Measurements from ENCODE around the gene IGFL2. TPM values are rescaled to one million over a fixed set of nuclear protein-coding genes. Genes with fewer than 3 reads are reported as not detected.
"Not testable (repeated sequence)": the region's sequence is repeated elsewhere in the genome, so short reads cannot be mapped to it uniquely, and the experiment has no call there.

Gene IGFL2
- total and polyA plus RNA-seq, 9 of the 15 experiments (the other 6 are each of a cell fraction or from before 2014, with no cell fraction given), result 0.42 to 1.7 (median 0.75) TPM; not detected in 2

DNA sequence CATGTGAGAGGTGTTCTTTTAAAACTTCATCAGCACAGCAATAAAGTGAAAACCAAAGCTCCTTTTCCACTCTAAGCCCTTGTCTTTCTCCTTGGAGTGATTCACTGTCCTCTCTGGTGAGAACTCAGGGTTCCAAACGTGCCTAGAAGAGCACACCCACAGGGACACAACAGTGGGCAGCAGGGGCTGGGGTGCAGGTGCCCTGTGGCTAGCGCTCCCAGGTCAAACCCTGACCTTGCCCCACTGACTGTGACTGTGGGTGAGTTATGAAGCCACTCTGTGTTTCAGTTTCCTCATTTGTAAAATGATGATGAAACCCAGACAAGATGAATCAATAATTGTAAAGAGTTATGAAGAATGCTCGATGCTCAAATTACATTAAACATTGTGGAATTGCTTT, 43.9 kb downstream of the IGFL2 start (continued):
- TF ChIP-seq ZNF75A (CRISPR knock-in tag; IDR thresholded peaks at IDR 0.05), result peak; percentile 38; the same call in 1 of the 2 replicates
- TF ChIP-seq, protein P1, sequence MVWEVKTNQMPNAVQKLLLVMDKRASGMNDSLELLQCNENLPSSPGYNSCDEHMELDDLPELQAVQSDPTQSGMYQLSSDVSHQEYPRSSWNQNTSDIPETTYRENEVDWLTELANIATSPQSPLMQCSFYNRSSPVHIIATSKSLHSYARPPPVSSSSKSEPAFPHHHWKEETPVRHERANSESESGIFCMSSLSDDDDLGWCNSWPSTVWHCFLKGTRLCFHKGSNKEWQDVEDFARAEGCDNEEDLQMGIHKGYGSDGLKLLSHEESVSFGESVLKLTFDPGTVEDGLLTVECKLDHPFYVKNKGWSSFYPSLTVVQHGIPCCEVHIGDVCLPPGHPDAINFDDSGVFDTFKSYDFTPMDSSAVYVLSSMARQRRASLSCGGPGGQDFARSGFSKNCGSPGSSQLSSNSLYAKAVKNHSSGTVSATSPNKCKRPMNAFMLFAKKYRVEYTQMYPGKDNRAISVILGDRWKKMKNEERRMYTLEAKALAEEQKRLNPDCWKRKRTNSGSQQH (CRISPR knock-in tag; IDR thresholded peaks at IDR 0.05), result no peak
- TF ChIP-seq TFAM (CRISPR knock-in tag; conservative IDR thresholded peaks at IDR 0.05), result no peak
- TF ChIP-seq ZNF668 (CRISPR knock-in tag; IDR thresholded peaks at IDR 0.05), result no peak

DNA sequence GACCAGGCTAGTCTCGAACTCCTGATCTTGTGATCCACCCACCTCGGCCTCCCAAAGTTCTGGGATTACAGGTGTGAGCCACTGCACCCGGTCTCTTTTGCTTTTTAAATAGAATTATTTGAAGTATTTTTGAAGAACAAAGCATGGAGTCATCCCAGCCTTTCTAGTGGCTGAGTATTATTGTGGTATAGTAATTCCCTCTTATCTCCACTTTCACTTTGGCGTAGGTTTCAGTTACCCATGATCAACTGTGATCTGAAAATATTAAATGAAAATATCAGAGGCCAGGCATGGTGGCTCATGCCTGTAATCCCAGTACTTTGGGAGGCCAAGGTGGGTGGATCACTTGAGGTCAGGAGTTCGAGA, 44.6 kb downstream of the IGFL2 start:
- H3K4me3 ChIP-seq; FAIRE-seq; H3K9me3 ChIP-seq (replicated peaks; ENCODE audit: control insufficient read depth, insufficient read depth, low read depth, low read length); H3K36me3 ChIP-seq (ENCODE audit: control insufficient read depth, insufficient read depth, low read length); H4K20me1 ChIP-seq (replicated peaks; ENCODE audit: control insufficient read depth, insufficient read depth, low read length); in situ Hi-C loops (cut with MboI); ATAC-seq; H3K9ac ChIP-seq (ENCODE audit: insufficient read depth in 1 of 2, low read depth in 2 of 2, low read length in 2 of 2); H2AFZ ChIP-seq (ENCODE audit: low read depth, low read length); DNase-seq (ENCODE audit: extremely low read depth in 1 of 4, low spot score in 3 of 4); H3K79me2 ChIP-seq (ENCODE audit: control insufficient read depth, insufficient read depth, low read length); intact Hi-C loops (cut with micrococcal nuclease); H3K4me1 ChIP-seq (replicated peaks in 1 of 2; ENCODE audit: control insufficient read depth in 2 of 2, insufficient read depth in 2 of 2, low read length in 2 of 2); BruUV-seq (replicated peaks); H3K9me1 ChIP-seq (ENCODE audit: control insufficient read depth, insufficient read depth, low read length): not testable (repeated sequence)
- POLR2A ChIA-PET, result interaction anchor here (1.2 kb wide), 1 partner anchor 79 kb away, joined by 3 read pairs; no protein-coding TSS in a partner anchor
- CTCF ChIA-PET (ENCODE audit: low intra/inter-chr PET ratio), result interaction anchor here (0.6 to 1.0 kb wide), 2 partner anchors 114 to 350 kb away, joined by 3 to 4 read pairs; no protein-coding TSS in a partner anchor
- 35% methylated on average over 5 of the region's 5 CpGs for WGBS (ENCODE audit: insufficient coverage, low coverage, missing lambda C conversion rate)
- TF ChIP-seq ZNF551 (CRISPR knock-in tag; IDR thresholded peaks at IDR 0.05) (0 out of 2 replicates have a peak, but pooled peaks have one; percentile 24), FOXA3 (CRISPR knock-in tag; conservative IDR thresholded peaks at IDR 0.05 in 1 of 2, IDR thresholded peaks at IDR 0.05 in 1 of 2) (peak in 1 of 2 experiments; percentile 6; a peak in 1 of 4 replicates), ZNF175 (CRISPR knock-in tag; IDR thresholded peaks at IDR 0.05; ENCODE audit: low read depth) (peak; percentile 9; the same call in 1 of the 2 replicates), ZNF3 (CRISPR knock-in tag; IDR thresholded peaks at IDR 0.05) (0 out of 2 replicates have a peak, but pooled peaks have one; percentile 31)
- TF ChIP-seq, protein P2, sequence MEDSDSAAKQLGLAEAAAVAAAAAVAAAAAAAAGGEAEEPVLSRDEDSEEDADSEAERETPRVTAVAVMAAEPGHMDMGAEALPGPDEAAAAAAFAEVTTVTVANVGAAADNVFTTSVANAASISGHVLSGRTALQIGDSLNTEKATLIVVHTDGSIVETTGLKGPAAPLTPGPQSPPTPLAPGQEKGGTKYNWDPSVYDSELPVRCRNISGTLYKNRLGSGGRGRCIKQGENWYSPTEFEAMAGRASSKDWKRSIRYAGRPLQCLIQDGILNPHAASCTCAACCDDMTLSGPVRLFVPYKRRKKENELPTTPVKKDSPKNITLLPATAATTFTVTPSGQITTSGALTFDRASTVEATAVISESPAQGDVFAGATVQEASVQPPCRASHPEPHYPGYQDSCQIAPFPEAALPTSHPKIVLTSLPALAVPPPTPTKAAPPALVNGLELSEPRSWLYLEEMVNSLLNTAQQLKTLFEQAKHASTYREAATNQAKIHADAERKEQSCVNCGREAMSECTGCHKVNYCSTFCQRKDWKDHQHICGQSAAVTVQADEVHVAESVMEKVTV (CRISPR knock-in tag; IDR thresholded peaks at IDR 0.05), result 0 out of 2 replicates have a peak, but pooled peaks have one; percentile 4
- H3K27ac ChIP-seq (ENCODE audit: extremely low read depth, low read depth, low read length), result peak overlapping the region; percentile 65; the same call in 2 of the 3 replicates
- H3K27me3 ChIP-seq (ENCODE audit: control insufficient read depth in 2 of 2, insufficient read depth in 2 of 2, low read length in 2 of 2), result peaks cover 0 to 17% of the 10 kb centered on the region in 2 experiments; a peak in 4 of 5 replicates
- H3K4me2 ChIP-seq (ENCODE audit: insufficient read depth, low read length), result 0 out of 2 replicates have a peak overlapping the region, but pooled peaks have one; percentile 4

Data from K562 (cell line).